Esophagus (tissue), 2 donors: ENCODE data around the gene RCAN2. TPM values are rescaled to one million over a fixed set of nuclear protein-coding genes. Genes with fewer than 3 reads are reported as not detected.
"Not testable (repeated sequence)": the region's sequence is repeated elsewhere in the genome, so short reads cannot be mapped to it uniquely, and the experiment has no call there.

Source experiments
- H3K27ac ChIP-seq, 2 donors: one replicate each; pipeline ENCODE4 v1.5.1; 2013; ENCODE audit warnings: low read depth in 2 of 2, mild to moderate bottlenecking in 2 of 2, inconsistent platforms in 1 of 2, low read length in 1 of 2, moderate library complexity in 1 of 2
- H3K27me3 ChIP-seq, 2 donors: one replicate each; pipeline ENCODE4 v1.6.1; 2013; ENCODE audit warnings: low read length in 2 of 2, control low read depth in 1 of 2, mild to moderate bottlenecking in 1 of 2; ENCODE audit not compliant: insufficient read depth in 2 of 2, control insufficient read depth in 1 of 2
- H3K36me3 ChIP-seq, 2 donors: one replicate each; pipeline ENCODE4 v1.6.1; 2013; ENCODE audit warnings: low read length in 1 of 2; ENCODE audit not compliant: control insufficient read depth in 2 of 2, insufficient read depth in 2 of 2
- H3K4me1 ChIP-seq, 2 donors: one replicate each; pipeline ENCODE4 v1.6.1; 2013; ENCODE audit warnings: low read length in 1 of 2; ENCODE audit not compliant: control insufficient read depth in 2 of 2, insufficient read depth in 2 of 2
- H3K4me3 ChIP-seq, 2 donors: one replicate each; pipeline ENCODE4 v1.5.1; 2013; ENCODE audit warnings: low read length in 2 of 2, mild to moderate bottlenecking in 2 of 2, low read depth in 1 of 2, moderate library complexity in 1 of 2
- H3K9me3 ChIP-seq, 2 donors: one replicate each; pipeline ENCODE4 v1.6.1; 2013; ENCODE audit warnings: mild to moderate bottlenecking in 2 of 2, low read depth in 1 of 2, low read length in 1 of 2, moderate library complexity in 1 of 2; ENCODE audit not compliant: control insufficient read depth in 2 of 2, insufficient read depth in 1 of 2
- WGBS, 2 donors: extraction: QIAGEN DNeasy Blood & Tissue Kit; methylation state at CpG; one replicate each; pipeline ENCODE4 v1.1.7; 2013; 5-methylcytosine and 5-hydroxymethylcytosine counted together
- polyA plus RNA-seq, 2 donors: library from polyadenylated mRNA; stranded (reverse); fragments of 200-250 nt; gene quantifications; one replicate each; pipeline ENCODE4 v1.2.3, GENCODE V29; 2013
- donor health status: healthy with polysubstance abuse.
- donor health status: Bipolar disorder and iron deficiency.

The RCAN2 gene
- polyA plus RNA-seq, 2 donors = 2.1 to 4.8 TPM

GRCh38 chr6:46400898-46401297 is 90.4 kb downstream of the RCAN2 start:
- Histone ChIP-seq H3K27me3 (no peaks in the 10 kb centered on the region), H3K36me3 (no peaks in the 10 kb centered on the region), H3K27ac (no peak overlapping the region), H3K9me3 (no peaks in the 10 kb centered on the region), H3K4me3 (no peak overlapping the region), H3K4me1 (no peaks in the 10 kb centered on the region)
- WGBS, 2 donors = 74 to 83% methylated on average over 1 of the region's 1 CpG

GRCh38 chr6:46395530-46395929 is 95.7 kb downstream of the RCAN2 start:
- H3K9me3 ChIP-seq = no peaks in the 10 kb centered on the region
- H3K4me1 ChIP-seq = no peaks in the 10 kb centered on the region
- no peak overlapping the region for H3K4me3 ChIP-seq
- H3K27me3 ChIP-seq = no peaks in the 10 kb centered on the region
- 77 to 78% methylated on average over 4 of the region's 4 CpGs for WGBS, 2 donors
- H3K27ac ChIP-seq = no peak overlapping the region
- no peaks in the 10 kb centered on the region for H3K36me3 ChIP-seq

- no peaks in the 10 kb centered on the region for H3K9me3 ChIP-seq
- 76 to 78% methylated on average over 5 of the region's 5 CpGs for WGBS, 2 donors
- H3K27ac ChIP-seq = no peak overlapping the region
These were observed 97.3 kb downstream of the RCAN2 start for GRCh38 chr6:46393940-46394337.

DNA sequence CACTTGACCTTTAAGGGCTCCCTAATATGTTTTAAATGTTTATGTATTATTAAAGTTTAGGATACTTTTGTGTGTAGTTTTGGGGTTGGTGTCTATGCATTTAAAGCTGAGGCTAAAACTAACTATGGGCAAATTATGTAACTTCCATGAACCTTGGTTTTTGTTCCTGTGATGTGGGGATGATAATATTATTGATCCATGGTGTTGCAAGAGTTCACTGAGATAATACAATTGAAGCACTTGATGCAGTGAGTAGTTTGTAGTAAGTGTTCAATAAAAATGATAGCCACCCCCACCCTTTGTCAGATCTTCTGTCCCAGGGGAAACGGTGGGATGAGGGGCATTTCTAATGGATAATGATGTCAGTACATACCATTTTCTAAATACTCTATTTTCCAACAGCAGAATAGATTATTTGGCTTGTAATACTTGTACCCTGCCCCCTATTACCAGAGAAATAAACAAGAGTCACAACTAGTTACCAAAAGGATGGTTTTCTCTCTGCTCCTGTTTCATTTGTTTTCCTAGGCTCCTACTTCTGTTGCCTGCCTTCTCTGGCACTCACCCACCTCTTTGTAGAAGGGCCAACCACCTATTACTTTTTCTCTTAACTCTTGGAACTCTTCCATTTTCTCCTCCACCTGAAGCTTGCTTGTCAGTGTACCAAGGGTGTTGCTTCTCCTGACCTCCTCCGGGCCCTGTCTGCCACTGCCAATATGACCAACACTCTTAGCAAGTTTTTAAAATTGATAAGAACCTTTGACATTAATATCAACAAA is 97.9 kb downstream of the RCAN2 start:
- Histone ChIP-seq H3K36me3 (no peaks in the 10 kb centered on the region), H3K4me1 (no peaks in the 10 kb centered on the region), H3K27ac (no peak overlapping the region), H3K27me3 (no peaks in the 10 kb centered on the region), H3K4me3 (no peak overlapping the region), H3K9me3 (no peaks in the 10 kb centered on the region)
- 67 to 75% methylated on average over 2 of the region's 2 CpGs for WGBS, 2 donors

More at GRCh38 chr6:46393940-46394337, 97.3 kb downstream of the RCAN2 start:
- H3K4me1 ChIP-seq = no peaks in the 10 kb centered on the region
- H3K36me3 ChIP-seq = no peaks in the 10 kb centered on the region
- no peaks in the 10 kb centered on the region for H3K27me3 ChIP-seq
- H3K4me3 ChIP-seq = no peak overlapping the region

- no peaks in the 10 kb centered on the region for H3K9me3 ChIP-seq
- WGBS, 2 donors = 50 to 55% methylated on average over 1 of the region's 1 CpG
- H3K4me3 ChIP-seq = no peak overlapping the region
These were observed 99.0 kb downstream of the RCAN2 start for GRCh38 chr6:46392294-46392693.

GRCh38 chr6:46390153-46390876 is 100.9 kb downstream of the RCAN2 start:
- H3K27ac ChIP-seq = no peak overlapping the region
- WGBS, 2 donors = 52 to 67% methylated on average over 4 of the region's 4 CpGs
- H3K36me3 ChIP-seq = no peaks in the 10 kb centered on the region
- no peaks in the 10 kb centered on the region for H3K9me3 ChIP-seq
- H3K4me3 ChIP-seq = no peak overlapping the region
- no peaks in the 10 kb centered on the region for H3K4me1 ChIP-seq
- no peaks in the 10 kb centered on the region for H3K27me3 ChIP-seq

More at GRCh38 chr6:46392294-46392693, 99.0 kb downstream of the RCAN2 start:
- Histone ChIP-seq H3K27me3 (no peaks in the 10 kb centered on the region), H3K4me1 (no peaks in the 10 kb centered on the region), H3K36me3 (no peaks in the 10 kb centered on the region), H3K27ac (no peak overlapping the region)

DNA sequence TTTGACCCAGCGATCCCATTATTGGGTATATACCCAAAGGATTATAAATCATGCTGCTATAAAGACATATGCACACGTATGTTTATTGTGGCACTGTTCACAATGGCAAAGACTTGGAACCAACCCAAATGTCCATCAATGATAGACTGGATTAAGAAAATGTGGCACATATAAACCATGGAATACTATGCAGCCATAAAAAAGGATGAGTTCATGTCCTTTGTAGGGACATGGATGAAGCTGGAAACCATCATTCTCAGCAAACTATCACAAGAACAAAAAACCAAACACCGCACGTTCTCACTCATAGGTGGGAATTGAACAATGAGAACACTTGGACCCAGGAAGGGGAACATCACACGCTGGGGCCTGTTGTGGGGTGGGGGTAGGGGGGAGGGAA is 103.5 kb downstream of the RCAN2 start:
- H3K9me3 ChIP-seq, H3K4me3 ChIP-seq, H3K27ac ChIP-seq, H3K27me3 ChIP-seq, H3K4me1 ChIP-seq, H3K36me3 ChIP-seq: not testable (repeated sequence)
- 91 to 99% methylated on average over 5 of the region's 5 CpGs for WGBS, 2 donors

DNA sequence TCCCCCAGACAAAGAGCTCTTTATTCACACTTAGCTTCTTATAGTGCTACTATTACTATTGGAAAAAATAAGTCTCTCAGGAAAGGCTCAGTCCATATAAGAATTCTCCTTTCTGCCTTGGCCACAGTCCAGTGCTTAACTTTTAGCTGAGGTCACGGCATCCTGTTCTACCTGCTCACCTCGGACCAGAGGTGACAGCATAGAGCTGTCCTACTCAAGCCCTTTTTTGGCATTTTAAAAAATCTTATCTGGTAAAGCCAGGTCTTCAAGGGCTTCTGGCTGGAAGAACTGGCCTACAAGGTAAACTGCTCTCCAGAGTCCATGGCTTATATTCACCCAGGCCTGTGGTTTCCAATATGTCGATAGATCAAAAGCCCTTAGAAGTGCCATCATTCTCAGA is 109.7 kb downstream of the RCAN2 start:
- 72% methylated on average over 3 of the region's 3 CpGs for WGBS, 2 donors

DNA sequence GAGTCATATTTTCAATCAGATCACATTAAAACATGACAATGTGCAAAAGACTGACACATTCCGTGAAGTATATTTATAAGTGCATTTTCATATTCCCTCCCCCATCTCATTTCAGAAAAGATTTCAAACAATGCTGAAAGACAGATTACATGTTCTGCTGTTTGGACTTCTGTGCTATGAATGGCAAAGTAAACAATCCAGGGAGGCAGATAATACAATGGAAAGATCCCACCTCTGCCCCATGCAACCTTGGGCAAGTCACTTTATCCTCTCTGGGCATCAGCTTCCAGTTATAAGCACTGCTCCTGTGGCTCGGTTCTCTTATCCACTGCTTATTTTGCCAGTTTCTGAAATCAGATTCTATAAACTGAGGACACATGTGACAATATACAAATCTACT is 110.2 kb downstream of the RCAN2 start:
- H3K9me3 ChIP-seq = no peaks in the 10 kb centered on the region
- peaks cover 0 to 2% of the 10 kb centered on the region in 2 donors for H3K4me1 ChIP-seq
- H3K36me3 ChIP-seq = no peaks in the 10 kb centered on the region
- H3K4me3 ChIP-seq = no peak overlapping the region
- no peak overlapping the region for H3K27ac ChIP-seq
- no peaks in the 10 kb centered on the region for H3K27me3 ChIP-seq
- WGBS, 2 donors = 45 to 60% methylated on average over 2 of the region's 2 CpGs

More for the DNA sequence above, 109.7 kb downstream of the RCAN2 start:
- H3K4me3 ChIP-seq = no peak overlapping the region
- no peaks in the 10 kb centered on the region for H3K36me3 ChIP-seq
- no peak overlapping the region for H3K27ac ChIP-seq
- H3K4me1 ChIP-seq = peaks cover 0 to 2% of the 10 kb centered on the region in 2 donors
- no peaks in the 10 kb centered on the region for H3K27me3 ChIP-seq
- no peaks in the 10 kb centered on the region for H3K9me3 ChIP-seq
